Measurements from ENCODE around the gene GCC2.
"Not testable (repeated sequence)": the region's sequence is repeated elsewhere in the genome, so short reads cannot be mapped to it uniquely, and the experiment has no call there.

Gene GCC2

DNA sequence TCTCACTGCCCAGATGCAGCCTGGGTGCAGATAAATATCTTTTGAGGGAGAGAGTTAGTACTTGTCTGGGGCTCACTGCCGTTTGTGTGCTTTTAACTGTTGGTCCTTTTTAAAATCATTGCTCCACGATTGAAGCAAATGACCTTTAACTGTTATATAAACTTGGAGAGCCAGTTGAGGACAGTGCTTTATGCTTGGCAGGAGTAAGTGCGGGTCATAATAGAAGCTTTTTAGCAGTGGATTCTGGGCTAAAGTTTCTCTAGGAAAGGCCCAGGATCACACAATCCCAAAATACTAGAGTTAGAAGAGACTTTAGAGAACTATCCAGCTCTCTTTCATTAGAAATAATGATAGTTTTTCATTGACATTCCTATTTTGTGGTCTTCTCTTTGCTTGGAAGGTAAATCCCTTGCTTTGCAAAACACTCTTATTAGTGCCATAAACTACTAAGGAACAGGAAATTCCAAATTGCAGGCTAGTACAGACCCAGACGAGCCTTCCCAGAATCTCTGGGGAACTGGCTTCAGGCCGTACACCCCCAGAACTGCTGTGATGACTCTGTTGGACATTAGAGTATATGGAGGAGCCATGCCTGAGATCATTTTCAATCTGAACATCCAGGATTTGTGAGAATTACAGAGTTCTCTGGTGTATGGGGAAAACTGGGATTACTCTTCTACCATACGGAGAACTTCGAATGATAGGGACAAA lies 104.4 kb downstream of the GCC2 start:
- DNase-seq (ENCODE audit: low spot score): no peak
- Mint-ChIP-seq H3K4me3 (no peak overlapping the region), H3K9me3 (no peaks in the 10 kb centered on the region), H3K4me1 (ENCODE audit: low read depth) (no peaks in the 10 kb centered on the region), H3K27ac (no peak overlapping the region), H3K27me3 (ENCODE audit: low read depth) (no peaks in the 10 kb centered on the region), H3K36me3 (ENCODE audit: low read depth) (no peaks in the 10 kb centered on the region)

- H3K27ac Mint-ChIP-seq: no peak overlapping the region
- H3K9me3 Mint-ChIP-seq: no peaks in the 10 kb centered on the region
- H3K27me3 Mint-ChIP-seq (ENCODE audit: low read depth): no peaks in the 10 kb centered on the region
- H3K4me3 Mint-ChIP-seq: no peak overlapping the region
- H3K4me1 Mint-ChIP-seq (ENCODE audit: low read depth): no peaks in the 10 kb centered on the region
- H3K36me3 Mint-ChIP-seq (ENCODE audit: low read depth): no peaks in the 10 kb centered on the region
- DNase-seq (ENCODE audit: low spot score): no peak
Measured at GRCh38 chr2:108554528-108554927, 105.5 kb downstream of the GCC2 start.

DNA sequence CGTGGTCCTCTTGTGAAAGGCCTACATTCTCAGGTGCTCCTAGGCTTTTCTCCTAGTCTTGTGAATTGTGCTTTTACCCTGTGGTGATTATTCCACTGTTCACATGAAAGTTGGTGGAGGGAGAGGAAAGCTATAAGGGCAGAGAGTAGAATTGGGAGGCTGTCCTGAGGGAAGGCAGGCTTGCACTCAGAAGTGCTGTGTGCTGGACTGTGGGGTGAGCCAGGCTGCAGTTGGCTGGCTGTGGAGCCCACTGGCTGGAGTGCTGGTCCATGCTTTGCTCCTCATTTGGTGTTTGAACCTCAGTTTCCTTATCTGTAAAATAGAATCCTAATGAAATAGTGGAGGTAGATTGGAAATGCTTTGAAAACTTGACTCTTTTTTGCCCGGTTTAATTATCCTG lies 106.6 kb downstream of the GCC2 start:
- no peak for DNase-seq (ENCODE audit: low spot score)
- no peaks in the 10 kb centered on the region for H3K27me3 Mint-ChIP-seq (ENCODE audit: low read depth)
- no peaks in the 10 kb centered on the region for H3K9me3 Mint-ChIP-seq

GRCh38 chr2:108556581-108556980 lies 107.6 kb downstream of the GCC2 start:
- not testable (repeated sequence) for DNase-seq (ENCODE audit: low spot score)

More for the DNA sequence above, 106.6 kb downstream of the GCC2 start:
- Mint-ChIP-seq H3K36me3 (ENCODE audit: low read depth) (no peaks in the 10 kb centered on the region), H3K27ac (no peak overlapping the region), H3K4me1 (ENCODE audit: low read depth) (no peaks in the 10 kb centered on the region), H3K4me3 (no peak overlapping the region)

More at GRCh38 chr2:108556581-108556980, 107.6 kb downstream of the GCC2 start:
- H3K4me1 Mint-ChIP-seq (ENCODE audit: low read depth); H3K4me3 Mint-ChIP-seq; H3K9me3 Mint-ChIP-seq; H3K27me3 Mint-ChIP-seq (ENCODE audit: low read depth); H3K36me3 Mint-ChIP-seq (ENCODE audit: low read depth); H3K27ac Mint-ChIP-seq: not testable (repeated sequence)
